ENCODE measurements around the gene PLXND1. TPM values are rescaled to one million over a fixed set of nuclear protein-coding genes. Genes with fewer than 3 reads are reported as not detected.

The PLXND1 gene
- total RNA-seq, 1 donor from 2014 or later: 1.7 TPM

GRCh38 chr3:129597087-129597999 lies 9.1 kb downstream of the PLXND1 start:
- Mint-ChIP-seq H3K9me3 (no peaks in the 10 kb centered on the region), H3K4me3 (no peak overlapping the region), H3K4me1 (peaks cover 14% of the 10 kb centered on the region), H3K36me3 (ENCODE audit: low read depth) (no peaks in the 10 kb centered on the region), H3K27me3 (peaks cover 50% of the 10 kb centered on the region), H3K27ac (no peak overlapping the region)
- intact Hi-C loops (cut with micrococcal nuclease): no loop called here
- DNase-seq: no peak

- peaks cover 51% of the 10 kb centered on the region for H3K27me3 Mint-ChIP-seq
- no peaks in the 10 kb centered on the region for H3K9me3 Mint-ChIP-seq
- H3K27ac Mint-ChIP-seq: no peak overlapping the region
- no peak for DNase-seq
- intact Hi-C loops (cut with micrococcal nuclease): no loop called here
- peaks cover 14% of the 10 kb centered on the region for H3K4me1 Mint-ChIP-seq
- H3K36me3 Mint-ChIP-seq (ENCODE audit: low read depth): no peaks in the 10 kb centered on the region
- no peak overlapping the region for H3K4me3 Mint-ChIP-seq
Measured at GRCh38 chr3:129596194-129597086, 10.0 kb downstream of the PLXND1 start.

- intact Hi-C loops (cut with micrococcal nuclease): no loop called here
- H3K4me3 Mint-ChIP-seq: no peak overlapping the region
Measured at GRCh38 chr3:129595544-129596193, 10.8 kb downstream of the PLXND1 start.

GRCh38 chr3:129594907-129595390 lies 11.5 kb downstream of the PLXND1 start:
- H3K27me3 Mint-ChIP-seq: peaks cover 54% of the 10 kb centered on the region
- no peak overlapping the region for H3K27ac Mint-ChIP-seq
- intact Hi-C loops (cut with micrococcal nuclease): no loop called here

More at GRCh38 chr3:129595544-129596193, 10.8 kb downstream of the PLXND1 start:
- peaks cover 14% of the 10 kb centered on the region for H3K4me1 Mint-ChIP-seq
- H3K9me3 Mint-ChIP-seq: no peaks in the 10 kb centered on the region
- H3K36me3 Mint-ChIP-seq (ENCODE audit: low read depth): no peaks in the 10 kb centered on the region
- H3K27me3 Mint-ChIP-seq: peaks cover 55% of the 10 kb centered on the region
- H3K27ac Mint-ChIP-seq: no peak overlapping the region
- DNase-seq: no peak

GRCh38 chr3:129594409-129594808 lies 12.1 kb downstream of the PLXND1 start:
- Mint-ChIP-seq H3K36me3 (ENCODE audit: low read depth) (no peaks in the 10 kb centered on the region), H3K4me1 (peaks cover 14% of the 10 kb centered on the region), H3K4me3 (no peak overlapping the region), H3K9me3 (no peaks in the 10 kb centered on the region), H3K27me3 (peaks cover 50% of the 10 kb centered on the region), H3K27ac (no peak overlapping the region)
- DNase-seq: no peak
- intact Hi-C loops (cut with micrococcal nuclease): no loop called here

More at GRCh38 chr3:129594907-129595390, 11.5 kb downstream of the PLXND1 start:
- Mint-ChIP-seq H3K4me3 (no peak overlapping the region), H3K36me3 (ENCODE audit: low read depth) (no peaks in the 10 kb centered on the region), H3K9me3 (no peaks in the 10 kb centered on the region), H3K4me1 (peaks cover 14% of the 10 kb centered on the region)
- no peak for DNase-seq

- Mint-ChIP-seq H3K9me3 (no peaks in the 10 kb centered on the region), H3K4me3 (peak overlapping the region; percentile 60), H3K36me3 (ENCODE audit: low read depth) (no peaks in the 10 kb centered on the region), H3K27me3 (peaks cover 48% of the 10 kb centered on the region), H3K27ac (peak overlapping the region; percentile 59), H3K4me1 (peaks cover 14% of the 10 kb centered on the region)
- intact Hi-C loops (cut with micrococcal nuclease): no loop called here
- peak; percentile 87 for DNase-seq
Measured at GRCh38 chr3:129593595-129594339, 12.7 kb downstream of the PLXND1 start.

- Mint-ChIP-seq H3K27me3 (peaks cover 44% of the 10 kb centered on the region), H3K36me3 (ENCODE audit: low read depth) (no peaks in the 10 kb centered on the region), H3K4me3 (peak overlapping the region; percentile 60), H3K27ac (no peak overlapping the region), H3K4me1 (peaks cover 14% of the 10 kb centered on the region), H3K9me3 (no peaks in the 10 kb centered on the region)
- DNase-seq: no peak
- intact Hi-C loops (cut with micrococcal nuclease): no loop called here
Measured at GRCh38 chr3:129593230-129593594, 13.3 kb downstream of the PLXND1 start.

- no peaks in the 10 kb centered on the region for H3K9me3 Mint-ChIP-seq
- no peak for DNase-seq
- intact Hi-C loops (cut with micrococcal nuclease): no loop called here
- H3K27me3 Mint-ChIP-seq: peaks cover 45% of the 10 kb centered on the region
- H3K4me1 Mint-ChIP-seq: peaks cover 14% of the 10 kb centered on the region
- H3K4me3 Mint-ChIP-seq: no peak overlapping the region
- H3K27ac Mint-ChIP-seq: no peak overlapping the region
- no peaks in the 10 kb centered on the region for H3K36me3 Mint-ChIP-seq (ENCODE audit: low read depth)
Measured at GRCh38 chr3:129592381-129593131, 13.9 kb downstream of the PLXND1 start.

- no peaks in the 10 kb centered on the region for H3K9me3 Mint-ChIP-seq
- intact Hi-C loops (cut with micrococcal nuclease): no loop called here
- no peak overlapping the region for H3K27ac Mint-ChIP-seq
- H3K4me3 Mint-ChIP-seq: no peak overlapping the region
- peaks cover 45% of the 10 kb centered on the region for H3K27me3 Mint-ChIP-seq
- peaks cover 14% of the 10 kb centered on the region for H3K4me1 Mint-ChIP-seq
- H3K36me3 Mint-ChIP-seq (ENCODE audit: low read depth): no peaks in the 10 kb centered on the region
- DNase-seq: no peak
Measured at GRCh38 chr3:129591932-129592331, 14.5 kb downstream of the PLXND1 start.

- Mint-ChIP-seq H3K9me3 (no peaks in the 10 kb centered on the region), H3K27ac (no peak overlapping the region), H3K4me1 (peaks cover 14% of the 10 kb centered on the region), H3K4me3 (no peak overlapping the region), H3K36me3 (ENCODE audit: low read depth) (no peaks in the 10 kb centered on the region), H3K27me3 (peaks cover 38% of the 10 kb centered on the region)
- intact Hi-C loops (cut with micrococcal nuclease): no loop called here
- no peak for DNase-seq
Measured at GRCh38 chr3:129590215-129590614, 16.3 kb downstream of the PLXND1 start.

GRCh38 chr3:129587566-129588210 lies 18.8 kb downstream of the PLXND1 start:
- Mint-ChIP-seq H3K27ac (no peak overlapping the region), H3K4me3 (no peak overlapping the region), H3K27me3 (peaks cover 22% of the 10 kb centered on the region), H3K36me3 (ENCODE audit: low read depth) (no peaks in the 10 kb centered on the region), H3K9me3 (no peaks in the 10 kb centered on the region), H3K4me1 (peaks cover 3% of the 10 kb centered on the region)
- intact Hi-C loops (cut with micrococcal nuclease): no loop called here
- no peak for DNase-seq

- peaks cover 3% of the 10 kb centered on the region for H3K4me1 Mint-ChIP-seq
- H3K27ac Mint-ChIP-seq: no peak overlapping the region
- DNase-seq: no peak
- no peaks in the 10 kb centered on the region for H3K9me3 Mint-ChIP-seq
- no peak overlapping the region for H3K4me3 Mint-ChIP-seq
- H3K36me3 Mint-ChIP-seq (ENCODE audit: low read depth): no peaks in the 10 kb centered on the region
- peaks cover 19% of the 10 kb centered on the region for H3K27me3 Mint-ChIP-seq
- intact Hi-C loops (cut with micrococcal nuclease): no loop called here
Measured at GRCh38 chr3:129586746-129587430, 19.6 kb downstream of the PLXND1 start.

Measured in activated CD4-positive, alpha-beta T cell treated with anti-CD3 and anti-CD28 coated beads, Interleukin-2, amount 10 ng/mL, durations not matched to agents 24 days and 14 days (primary cell).